Keratinocyte (primary cell): ENCODE results near the gene PAQR6. TPM values are rescaled to one million over a fixed set of nuclear protein-coding genes. Genes with fewer than 3 reads are reported as not detected.
A peak's percentile ranks its signal among the peaks of the same experiment; 100 is the strongest.

Experiments
- DNase-seq: peaks from one replicate; pipeline ENCODE4 v3.0.0-alpha.2; 2011; ENCODE audit warnings: low read depth, missing footprints, low spot score
- FAIRE-seq: peaks from 2 replicates; lab custom pipeline; 2011; peaks lifted over from hg19 to GRCh38; lab: Jason Lieb, UNC
- H2AFZ ChIP-seq: 2 replicates; pipeline ENCODE4 v1.6.0; 2012; ENCODE audit warnings: low read length, control low read depth, inconsistent platforms; ENCODE audit not compliant: control insufficient read depth
- H3K27ac ChIP-seq: 2 replicates; pipeline ENCODE4 v1.5.1; 2011; ENCODE audit warnings: low read length; ENCODE audit not compliant: control insufficient read depth, insufficient read depth
- H3K27me3 ChIP-seq: 3 replicates; pipeline ENCODE4 v1.6.0; 2011; ENCODE audit warnings: low read length; ENCODE audit not compliant: control insufficient read depth, insufficient read depth; ENCODE audit errors: extremely low read depth
- H3K36me3 ChIP-seq, 2 experiments: 2 replicates in 1 of 2; 3 replicates in 1 of 2; pipeline ENCODE4 v1.5.1; 2011; ENCODE audit warnings: low read length in 2 of 2, mild to moderate bottlenecking in 1 of 2; ENCODE audit not compliant: control insufficient read depth in 2 of 2, insufficient read depth in 2 of 2; ENCODE audit errors: extremely low read depth in 1 of 2
- H3K4me1 ChIP-seq: 3 replicates; pipeline ENCODE4 v1.5.1; 2011; ENCODE audit warnings: low read length; ENCODE audit not compliant: control insufficient read depth, insufficient read depth; ENCODE audit errors: extremely low read depth
- H3K4me2 ChIP-seq: 3 replicates; pipeline ENCODE4 v1.6.0; 2011; ENCODE audit warnings: low read depth, low read length; ENCODE audit not compliant: control insufficient read depth, insufficient read depth; ENCODE audit errors: extremely low read depth
- H3K4me3 ChIP-seq, 3 experiments: fragments of 200-600 bp in 1 of 3; sonication (generic) in 1 of 3; 2 replicates in 2 of 3; 3 replicates in 1 of 3; pipeline ENCODE4 v1.5.1; 2011 to 2016; ENCODE audit warnings: low read length in 3 of 3, mild to moderate bottlenecking in 3 of 3, control low read depth in 2 of 3, inconsistent platforms in 1 of 3, low read depth in 1 of 3, mixed read lengths in 1 of 3, mixed run types in 1 of 3, moderate library complexity in 1 of 3; ENCODE audit not compliant: control insufficient read depth in 2 of 3, insufficient read depth in 2 of 3; ENCODE audit errors: extremely low read depth in 1 of 3
- H3K79me2 ChIP-seq: 2 replicates; pipeline ENCODE4 v1.6.0; 2012; ENCODE audit warnings: low read length; ENCODE audit not compliant: control insufficient read depth, insufficient read depth
- H3K9ac ChIP-seq: 3 replicates; pipeline ENCODE4 v1.6.0; 2011; ENCODE audit warnings: low read length; ENCODE audit not compliant: control insufficient read depth, insufficient read depth; ENCODE audit errors: extremely low read depth
- H3K9me1 ChIP-seq: 3 replicates; pipeline ENCODE4 v1.6.0; 2011; ENCODE audit warnings: low read length; ENCODE audit not compliant: control insufficient read depth, insufficient read depth; ENCODE audit errors: extremely low read depth
- H3K9me3 ChIP-seq: 2 replicates; pipeline ENCODE4 v1.5.1; 2012; ENCODE audit warnings: low read depth, low read length; ENCODE audit not compliant: control insufficient read depth
- H4K20me1 ChIP-seq: 3 replicates; pipeline ENCODE4 v1.6.0; 2011; ENCODE audit warnings: low read length; ENCODE audit not compliant: control insufficient read depth, insufficient read depth; ENCODE audit errors: extremely low read depth
- CTCF ChIP-seq, 3 experiments: IDR thresholded peaks in 1 of 3; conservative IDR thresholded peaks in 1 of 3; optimal IDR thresholded peaks in 1 of 3; 2 replicates in 2 of 3; 3 replicates in 1 of 3; pipeline versions ENCODE3 to v1.5.1; 2011; ENCODE audit warnings: low read length in 3 of 3, mild to moderate bottlenecking in 3 of 3, moderate library complexity in 2 of 3, control low read depth in 1 of 3, inconsistent platforms in 1 of 3; ENCODE audit not compliant: insufficient read depth in 2 of 3; ENCODE audit errors: extremely low read depth in 1 of 3
- EZH2 ChIP-seq: IDR thresholded peaks from one replicate; pipeline ENCODE4 v1.6.1; 2012; ENCODE audit warnings: inconsistent platforms, mild to moderate bottlenecking, low read length, moderate library complexity
- dilution Hi-C: fragments of 300-500 bp; cut with MboI; formaldehyde crosslinking; loops from one replicate; pipeline ENCODE4 v1.7.0; 2020; ENCODE audit warnings: low sequenced_read_pairs; ENCODE audit not compliant: extremely low pct_ligation_motif_present
- polyA minus RNA-seq, 3 experiments: library from RNA; depleted of rRNA, polyadenylated mRNA; stranded (reverse); fragments of >200 nt; gene quantifications; 1 replicate in 1 of 3; 2 replicates in 1 of 3; 3 replicates in 1 of 3; pipeline ENCODE4 v1.2.3, GENCODE V29; 2011
- polyA plus RNA-seq, 5 experiments: library from polyadenylated mRNA; depleted of rRNA in 3 of 5; stranded (reverse) in 3 of 5; stranded (forward) in 1 of 5; unstranded in 1 of 5; fragments of >200 nt; gene quantifications; 1 replicate in 1 of 5; 2 replicates in 3 of 5; 3 replicates in 1 of 5; pipeline versions ENCODE4 v1.2.1 to v1.2.3, GENCODE V29; 2011 to 2012; ENCODE audit warnings: missing spikeins in 2 of 5, low read depth in 1 of 5, low replicate concordance in 1 of 5

The PAQR6 gene
- 0.78 to 2.2 TPM (median 1.00 TPM) in 3 replicates for polyA plus RNA-seq
- polyA plus RNA-seq (2011; ENCODE audit: low read depth) = 1.5 TPM
- 0.11 and 0.17 TPM in 2 replicates for polyA plus RNA-seq (2011; cell fraction: cytosol; rRNA removed)
- 9.0 and 13.1 TPM in 2 replicates for polyA plus RNA-seq (2011; cell fraction: nucleus; rRNA removed)
- 1.2 and 12.1 TPM in 2 replicates for polyA plus RNA-seq (2012; ENCODE audit: low replicate concordance)
- 0.23 to 0.43 TPM (median 0.42 TPM) in 3 replicates for polyA minus RNA-seq
- polyA minus RNA-seq (2011; cell fraction: cytosol; rRNA and poly(A)+ RNA removed) = not detected
- polyA minus RNA-seq (2011; cell fraction: nucleus; rRNA and poly(A)+ RNA removed) = 1.9 and 2.0 TPM in 2 replicates

GRCh38 chr1:156247460-156248322 lies at the start of gene PAQR6:
PAQR6 (minus strand) TSS chr1:156248056; CDS start chr1:156246731, 1,325 bp downstream.
- Histone ChIP-seq H3K27ac (no peak within 1 kb of the TSS), H3K4me2 (peak within 1 kb of the TSS; percentile 41), H4K20me1 (no peaks in the 10 kb centered on the region), H2AFZ (no peak within 1 kb of the TSS), H3K27me3 (peaks cover 13% of the 10 kb centered on the region), H3K4me1 (peaks cover 25% of the 10 kb centered on the region), H3K9me3 (no peaks in the 10 kb centered on the region), H3K4me3 (no peak within 1 kb of the TSS), H3K9me1 (no peaks in the 10 kb centered on the region), H3K36me3 (peaks cover 15 to 29% of the 10 kb centered on the region in 2 experiments), H3K79me2 (no peaks in the 10 kb centered on the region), H3K9ac (no peak within 1 kb of the TSS)
- no peak for TF ChIP-seq EZH2
- no peak for TF ChIP-seq CTCF (optimal IDR thresholded peaks at IDR 0.05 in 1 of 3, IDR thresholded peaks at IDR 0.05 in 1 of 3, conservative IDR thresholded peaks at IDR 0.05 in 1 of 3; ENCODE audit: extremely low read depth in 1 of 3, insufficient read depth in 2 of 3, low read length in 3 of 3)
- dilution Hi-C loops = no loop called here
- no peak for FAIRE-seq
- no peak for DNase-seq

- no peaks in the 10 kb centered on the region for H3K9me1 ChIP-seq
- peak within 1 kb of the TSS; percentile 22 for H3K27ac ChIP-seq
- peaks cover 8% of the 10 kb centered on the region for H3K4me1 ChIP-seq
- peaks cover 2% of the 10 kb centered on the region for H3K79me2 ChIP-seq
- dilution Hi-C loops = no loop called here
- H4K20me1 ChIP-seq = no peaks in the 10 kb centered on the region
- H3K4me3 ChIP-seq = peak within 1 kb of the TSS; percentile 74 to 85 (median 81)
- DNase-seq (no peak), FAIRE-seq (no peak)
- H3K36me3 ChIP-seq = peaks cover 0 to 11% of the 10 kb centered on the region in 2 experiments
- peak within 1 kb of the TSS; percentile 78 for H3K9ac ChIP-seq
- peak within 1 kb of the TSS; percentile 93 for H2AFZ ChIP-seq
- TF ChIP-seq EZH2 (no peak), CTCF (optimal IDR thresholded peaks at IDR 0.05 in 1 of 3, IDR thresholded peaks at IDR 0.05 in 1 of 3, conservative IDR thresholded peaks at IDR 0.05 in 1 of 3; ENCODE audit: extremely low read depth in 1 of 3, insufficient read depth in 2 of 3, low read length in 3 of 3) (no peak)
- H3K4me2 ChIP-seq = peak within 1 kb of the TSS; percentile 91
- H3K9me3 ChIP-seq = no peaks in the 10 kb centered on the region
- H3K27me3 ChIP-seq = no peaks in the 10 kb centered on the region
These were observed 47.6 kb upstream of the PAQR6 start, which contains the start of gene GLMP for GRCh38 chr1:156295391-156295947. GLMP (minus strand) TSS chr1:156295679; CDS start chr1:156295645, 34 bp downstream.
